ENCODE data around the gene DSCAM. TPM values are rescaled to one million over a fixed set of nuclear protein-coding genes. Genes with fewer than 3 reads are reported as not detected.

Gene DSCAM
- total and polyA plus RNA-seq, 2 experiments from 2014 or later: 0.07 TPM; not detected in 1

GRCh38 chr21:40002978-40003377, 844.0 kb downstream of the DSCAM start (continued):
- TF ChIP-seq CTCF (conservative IDR thresholded peaks at IDR 0.05; ENCODE audit: low read depth in 2 of 2) (no peak), EZH2phosphoT487 (IDR thresholded peaks at IDR 0.05; ENCODE audit: unreplicated experiment) (no peak)
- TF ChIP-seq, protein P1, sequence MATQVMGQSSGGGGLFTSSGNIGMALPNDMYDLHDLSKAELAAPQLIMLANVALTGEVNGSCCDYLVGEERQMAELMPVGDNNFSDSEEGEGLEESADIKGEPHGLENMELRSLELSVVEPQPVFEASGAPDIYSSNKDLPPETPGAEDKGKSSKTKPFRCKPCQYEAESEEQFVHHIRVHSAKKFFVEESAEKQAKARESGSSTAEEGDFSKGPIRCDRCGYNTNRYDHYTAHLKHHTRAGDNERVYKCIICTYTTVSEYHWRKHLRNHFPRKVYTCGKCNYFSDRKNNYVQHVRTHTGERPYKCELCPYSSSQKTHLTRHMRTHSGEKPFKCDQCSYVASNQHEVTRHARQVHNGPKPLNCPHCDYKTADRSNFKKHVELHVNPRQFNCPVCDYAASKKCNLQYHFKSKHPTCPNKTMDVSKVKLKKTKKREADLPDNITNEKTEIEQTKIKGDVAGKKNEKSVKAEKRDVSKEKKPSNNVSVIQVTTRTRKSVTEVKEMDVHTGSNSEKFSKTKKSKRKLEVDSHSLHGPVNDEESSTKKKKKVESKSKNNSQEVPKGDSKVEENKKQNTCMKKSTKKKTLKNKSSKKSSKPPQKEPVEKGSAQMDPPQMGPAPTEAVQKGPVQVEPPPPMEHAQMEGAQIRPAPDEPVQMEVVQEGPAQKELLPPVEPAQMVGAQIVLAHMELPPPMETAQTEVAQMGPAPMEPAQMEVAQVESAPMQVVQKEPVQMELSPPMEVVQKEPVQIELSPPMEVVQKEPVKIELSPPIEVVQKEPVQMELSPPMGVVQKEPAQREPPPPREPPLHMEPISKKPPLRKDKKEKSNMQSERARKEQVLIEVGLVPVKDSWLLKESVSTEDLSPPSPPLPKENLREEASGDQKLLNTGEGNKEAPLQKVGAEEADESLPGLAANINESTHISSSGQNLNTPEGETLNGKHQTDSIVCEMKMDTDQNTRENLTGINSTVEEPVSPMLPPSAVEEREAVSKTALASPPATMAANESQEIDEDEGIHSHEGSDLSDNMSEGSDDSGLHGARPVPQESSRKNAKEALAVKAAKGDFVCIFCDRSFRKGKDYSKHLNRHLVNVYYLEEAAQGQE (IDR thresholded peaks at IDR 0.05; ENCODE audit: unreplicated experiment): no peak

DNA sequence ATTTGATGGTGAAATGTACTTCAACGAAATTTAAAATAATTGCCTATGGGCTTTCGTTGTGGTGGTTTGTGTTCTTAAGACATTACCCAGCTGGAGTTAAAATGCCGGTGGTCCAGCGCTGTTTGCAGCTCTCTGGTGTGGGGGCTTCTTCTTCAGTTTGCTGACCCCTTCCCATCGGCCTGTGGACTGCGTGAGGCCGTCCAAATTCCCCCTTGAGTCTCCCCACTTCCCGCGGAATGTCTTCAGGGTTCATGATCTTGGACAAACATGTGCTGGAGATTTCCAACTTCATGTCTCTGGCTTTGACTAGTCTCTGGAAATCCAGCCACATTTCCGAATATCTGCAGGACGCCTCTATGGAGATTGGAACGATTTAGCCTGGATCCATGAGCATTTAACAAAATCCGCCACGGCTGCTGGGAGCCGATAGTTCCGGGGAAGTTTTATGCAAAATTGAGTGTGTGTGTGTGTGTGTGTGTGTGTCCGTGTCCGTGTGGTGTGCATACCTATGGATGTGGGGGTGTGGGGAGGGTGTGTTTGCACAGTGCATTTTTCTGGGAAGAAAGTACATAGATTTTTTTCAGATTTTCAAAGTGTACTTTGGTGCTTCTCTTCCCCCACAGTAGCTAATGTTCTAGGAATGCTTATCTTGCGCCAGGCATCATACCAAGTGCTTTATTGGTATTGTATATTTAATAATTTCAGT, 862.5 kb downstream of the DSCAM start:
- no peaks in the 10 kb centered on the region for H3K4me1 Mint-ChIP-seq
- no peak for ATAC-seq

More for the DNA sequence above, 862.5 kb downstream of the DSCAM start:
- Histone ChIP-seq H3K27me3 (ENCODE audit: insufficient read depth) (no peaks in the 10 kb centered on the region), H4K20me1 (replicated peaks; ENCODE audit: insufficient read depth) (no peaks in the 10 kb centered on the region), H3K27ac (ENCODE audit: low read depth) (no peak overlapping the region), H3K4me2 (no peak overlapping the region), H3K9me2 (ENCODE audit: insufficient read depth) (no peaks in the 10 kb centered on the region), H3K79me2 (replicated peaks; ENCODE audit: insufficient read depth) (no peaks in the 10 kb centered on the region), H3K4me1 (ENCODE audit: insufficient read depth) (no peaks in the 10 kb centered on the region), H3K36me3 (ENCODE audit: insufficient read depth) (no peaks in the 10 kb centered on the region), H2AFZ (no peak overlapping the region), H3F3A (replicated peaks; ENCODE audit: low read depth) (no peaks in the 10 kb centered on the region), H3K4me3 (no peak overlapping the region)
- TF ChIP-seq POLR2AphosphoS5 (IDR thresholded peaks at IDR 0.05; ENCODE audit: low read depth): no peak
- TF ChIP-seq, protein P1 (IDR thresholded peaks at IDR 0.05; ENCODE audit: unreplicated experiment): no peak
- no peak for TF ChIP-seq ZNF331 (CRISPR knock-in tag; IDR thresholded peaks at IDR 0.05; ENCODE audit: low read depth)
- no peak for TF ChIP-seq EZH2phosphoT487 (IDR thresholded peaks at IDR 0.05; ENCODE audit: unreplicated experiment)
- no peak for TF ChIP-seq EZH2 (IDR thresholded peaks at IDR 0.05; ENCODE audit: low read depth, unreplicated experiment)
- Mint-ChIP-seq H3K27ac (no peak overlapping the region), H3K27me3 (ENCODE audit: insufficient read depth, low read depth, poor library complexity) (peaks cover 4% of the 10 kb centered on the region), H3K9me3 (peaks cover 17% of the 10 kb centered on the region; the same call in 2 of the 3 replicates), H3K4me3 (no peak overlapping the region), H3K36me3 (ENCODE audit: low read depth) (no peaks in the 10 kb centered on the region)
- no peak for DNase-seq (ENCODE audit: low spot score)

Measured in GM23338 (cell line).